ENCODE results near the gene AK9. TPM values are rescaled to one million over a fixed set of nuclear protein-coding genes. Genes with fewer than 3 reads are reported as not detected.
"Not testable (repeated sequence)": the region's sequence is repeated elsewhere in the genome, so short reads cannot be mapped to it uniquely, and the experiment has no call there.

Gene AK9
- total and polyA plus RNA-seq, 9 donors, result 4.8 to 10.5 (median 6.5) TPM

DNA sequence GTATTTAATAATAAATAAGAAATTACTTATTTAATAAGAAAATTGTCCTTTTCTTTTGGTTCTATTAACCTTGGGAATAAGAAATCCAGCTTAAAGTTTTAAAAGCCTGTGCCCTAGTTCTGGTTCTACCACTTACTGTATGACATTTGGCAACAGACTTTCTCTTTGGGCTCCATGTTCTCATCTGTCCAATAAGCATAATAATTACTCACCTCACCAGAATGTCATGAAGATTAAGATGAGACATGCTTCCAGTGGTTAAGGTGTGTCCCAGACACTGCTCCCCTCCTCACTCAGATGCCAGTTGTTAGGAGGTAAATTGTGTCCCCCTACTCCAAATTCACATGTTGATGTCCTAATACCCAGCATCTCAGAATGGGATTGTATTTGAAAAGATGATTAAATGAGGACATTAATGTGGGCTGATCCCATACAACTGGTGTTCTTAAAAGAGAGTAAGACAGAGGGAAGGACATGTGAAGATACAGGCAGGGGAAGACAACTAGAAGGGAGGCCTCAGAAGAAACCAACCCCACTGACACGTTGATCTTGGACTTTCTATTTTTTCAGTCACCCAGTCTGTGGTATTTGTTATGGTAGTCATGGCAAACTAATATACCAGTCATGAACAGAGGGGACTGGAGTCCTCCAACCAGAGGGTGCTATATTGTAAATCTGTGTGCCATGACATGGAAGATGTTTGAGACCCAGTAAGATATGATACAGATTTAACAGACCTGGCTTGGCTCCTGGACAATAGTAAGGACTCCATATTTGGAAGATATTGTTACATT lies 229.1 kb downstream of the AK9 start:
- H3K4me1 ChIP-seq (ENCODE audit: control insufficient read depth, insufficient read depth, low read length), result peaks cover 2% of the 10 kb centered on the region
- H3K36me3 ChIP-seq (ENCODE audit: control insufficient read depth, insufficient read depth, low read length), result peaks cover 23% of the 10 kb centered on the region
- DNase-seq, result no peak
- no peak overlapping the region for H3K27ac ChIP-seq (ENCODE audit: low read length)
- no peak overlapping the region for H3K4me3 ChIP-seq (ENCODE audit: low read length)
- no peaks in the 10 kb centered on the region for H3K9me3 ChIP-seq (replicated peaks; ENCODE audit: control insufficient read depth, low read depth, low read length)
- no CpG with 5 or more reads among the region's 1 CpG for WGBS (ENCODE audit: insufficient coverage)
- H3K27me3 ChIP-seq (ENCODE audit: control insufficient read depth, insufficient read depth, low read length), result no peaks in the 10 kb centered on the region

DNA sequence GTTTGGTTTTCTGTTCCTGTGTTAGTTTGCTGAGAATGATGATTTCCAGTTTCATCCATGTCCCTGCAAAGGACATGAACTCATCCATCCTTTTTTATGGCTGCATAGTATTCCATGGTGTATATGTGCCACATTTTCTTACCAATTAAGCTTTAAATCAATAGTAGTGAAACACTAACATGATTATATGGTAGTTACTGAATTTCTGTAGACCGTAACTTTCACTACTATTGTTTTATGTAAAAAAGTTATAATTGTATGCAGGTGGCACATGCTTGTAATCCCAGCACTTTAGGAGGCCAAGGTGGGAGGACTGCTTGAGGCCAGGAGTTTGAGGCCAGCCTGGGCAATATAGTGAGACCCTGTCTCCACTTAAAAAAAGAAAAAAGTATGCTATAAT lies 229.8 kb downstream of the AK9 start:
- H3K36me3 ChIP-seq (ENCODE audit: control insufficient read depth, insufficient read depth, low read length), result peaks cover 22% of the 10 kb centered on the region
- not testable (repeated sequence) for DNase-seq; H3K27ac ChIP-seq (ENCODE audit: low read length); H3K9me3 ChIP-seq (replicated peaks; ENCODE audit: control insufficient read depth, low read depth, low read length); H3K4me1 ChIP-seq (ENCODE audit: control insufficient read depth, insufficient read depth, low read length); H3K27me3 ChIP-seq (ENCODE audit: control insufficient read depth, insufficient read depth, low read length); H3K4me3 ChIP-seq (ENCODE audit: low read length)
- no CpG with 5 or more reads among the region's 1 CpG for WGBS (ENCODE audit: insufficient coverage)

- 67% methylated on average over 1 of the region's 3 CpGs for WGBS (ENCODE audit: insufficient coverage)
These were observed 230.7 kb downstream of the AK9 start for GRCh38 chr6:109460161-109460829.

DNA sequence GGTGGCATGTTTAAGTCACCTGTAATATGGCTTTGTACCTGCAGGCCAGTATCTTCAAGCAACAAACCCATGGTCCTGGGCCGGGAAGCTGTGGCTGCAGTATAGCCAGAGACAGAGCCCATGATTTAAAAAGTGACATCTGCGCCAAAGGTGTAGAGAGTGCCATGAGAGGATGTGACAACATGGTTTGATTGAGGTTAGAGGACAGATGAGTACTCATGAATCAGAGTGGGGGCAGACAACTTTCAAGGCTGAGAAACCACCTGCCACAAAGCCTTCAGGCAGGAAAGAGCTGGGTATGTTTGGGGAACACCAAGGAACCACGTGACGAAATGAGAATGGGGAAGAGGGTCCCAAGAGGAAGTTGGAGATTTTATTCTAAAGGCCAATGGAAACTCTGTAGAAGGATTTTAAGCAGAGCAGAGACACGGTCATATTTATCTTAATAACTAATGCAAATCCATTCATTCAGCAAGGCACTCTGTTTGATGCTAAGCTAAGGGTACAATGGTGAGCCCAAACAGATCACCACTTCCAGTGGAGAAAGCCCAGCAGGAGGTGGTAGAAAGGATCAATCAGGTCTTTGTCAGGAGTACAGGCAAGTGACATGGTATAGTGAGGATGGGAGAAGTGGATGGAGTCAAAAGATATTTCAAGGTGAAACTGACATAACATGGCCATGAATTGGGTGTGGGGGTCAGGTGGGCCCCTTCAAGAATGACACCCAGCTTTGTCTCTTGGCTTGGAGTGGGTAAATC lies 232.0 kb downstream of the AK9 start:
- no peak overlapping the region for H3K27ac ChIP-seq (ENCODE audit: low read length)
- 76% methylated on average over 4 of the region's 5 CpGs for WGBS (ENCODE audit: insufficient coverage)

More at GRCh38 chr6:109460161-109460829, 230.7 kb downstream of the AK9 start:
- no peak for DNase-seq
- Histone ChIP-seq H3K36me3 (ENCODE audit: control insufficient read depth, insufficient read depth, low read length) (peaks cover 13% of the 10 kb centered on the region), H3K4me3 (ENCODE audit: low read length) (no peak overlapping the region), H3K4me1 (ENCODE audit: control insufficient read depth, insufficient read depth, low read length) (peaks cover 13% of the 10 kb centered on the region), H3K9me3 (replicated peaks; ENCODE audit: control insufficient read depth, low read depth, low read length) (no peaks in the 10 kb centered on the region), H3K27ac (ENCODE audit: low read length) (no peak overlapping the region), H3K27me3 (ENCODE audit: control insufficient read depth, insufficient read depth, low read length) (no peaks in the 10 kb centered on the region)

GRCh38 chr6:109457562-109457996 lies 233.4 kb downstream of the AK9 start:
- no peak for DNase-seq
- no peak overlapping the region for H3K4me3 ChIP-seq (ENCODE audit: low read length)
- no peaks in the 10 kb centered on the region for H3K9me3 ChIP-seq (replicated peaks; ENCODE audit: control insufficient read depth, low read depth, low read length)
- peak overlapping the region; percentile 76 for H3K27ac ChIP-seq (ENCODE audit: low read length)
- peaks cover 11% of the 10 kb centered on the region for H3K36me3 ChIP-seq (ENCODE audit: control insufficient read depth, insufficient read depth, low read length)
- peaks cover 36% of the 10 kb centered on the region for H3K4me1 ChIP-seq (ENCODE audit: control insufficient read depth, insufficient read depth, low read length)
- H3K27me3 ChIP-seq (ENCODE audit: control insufficient read depth, insufficient read depth, low read length), result no peaks in the 10 kb centered on the region
- 66% methylated on average over 4 of the region's 6 CpGs for WGBS (ENCODE audit: insufficient coverage)

More for the DNA sequence above, 232.0 kb downstream of the AK9 start:
- no peak overlapping the region for H3K4me3 ChIP-seq (ENCODE audit: low read length)
- peaks cover 9% of the 10 kb centered on the region for H3K36me3 ChIP-seq (ENCODE audit: control insufficient read depth, insufficient read depth, low read length)
- peaks cover 26% of the 10 kb centered on the region for H3K4me1 ChIP-seq (ENCODE audit: control insufficient read depth, insufficient read depth, low read length)
- peak; percentile 55 for DNase-seq
- H3K27me3 ChIP-seq (ENCODE audit: control insufficient read depth, insufficient read depth, low read length), result no peaks in the 10 kb centered on the region
- H3K9me3 ChIP-seq (replicated peaks; ENCODE audit: control insufficient read depth, low read depth, low read length), result no peaks in the 10 kb centered on the region

GRCh38 chr6:109456710-109457561 lies 234.1 kb downstream of the AK9 start:
- H3K9me3 ChIP-seq (replicated peaks; ENCODE audit: control insufficient read depth, low read depth, low read length), result no peaks in the 10 kb centered on the region
- H3K4me3 ChIP-seq (ENCODE audit: low read length), result peak overlapping the region; percentile 91
- DNase-seq, result peak; percentile 87
- H3K4me1 ChIP-seq (ENCODE audit: control insufficient read depth, insufficient read depth, low read length), result peaks cover 40% of the 10 kb centered on the region
- no peaks in the 10 kb centered on the region for H3K27me3 ChIP-seq (ENCODE audit: control insufficient read depth, insufficient read depth, low read length)
- H3K27ac ChIP-seq (ENCODE audit: low read length), result peak overlapping the region; percentile 76
- peaks cover 14% of the 10 kb centered on the region for H3K36me3 ChIP-seq (ENCODE audit: control insufficient read depth, insufficient read depth, low read length)
- 42% methylated on average over 4 of the region's 16 CpGs for WGBS (ENCODE audit: insufficient coverage)

DNA sequence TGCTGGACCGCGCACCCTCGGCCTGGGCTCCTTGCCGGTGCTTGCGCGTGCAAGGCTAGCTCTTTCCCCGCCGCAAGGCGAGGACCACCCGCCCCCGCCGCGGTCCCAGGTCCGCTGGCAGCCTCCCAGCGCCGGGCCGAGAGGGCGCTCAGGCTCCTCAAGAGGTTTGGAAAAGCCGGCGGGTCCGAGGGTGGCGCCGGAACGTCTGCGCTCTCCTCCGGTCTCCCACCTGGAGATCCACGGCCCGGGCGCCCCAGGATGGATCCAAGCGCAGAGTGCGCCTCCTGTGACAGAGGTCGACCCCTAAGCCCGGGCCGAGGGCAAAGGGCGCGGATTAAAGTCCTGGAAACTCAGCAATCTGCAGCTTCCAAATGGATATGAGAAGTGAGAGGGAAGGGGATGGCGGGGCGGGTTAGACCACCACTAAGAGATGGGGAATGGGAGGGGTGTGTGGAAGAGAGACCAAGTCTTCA lies 234.9 kb downstream of the AK9 start:
- 2% methylated on average over 36 of the region's 38 CpGs for WGBS (ENCODE audit: insufficient coverage)
- H3K4me1 ChIP-seq (ENCODE audit: control insufficient read depth, insufficient read depth, low read length), result peaks cover 40% of the 10 kb centered on the region
- peaks cover 18% of the 10 kb centered on the region for H3K36me3 ChIP-seq (ENCODE audit: control insufficient read depth, insufficient read depth, low read length)
- H3K4me3 ChIP-seq (ENCODE audit: low read length), result peak overlapping the region; percentile 91
- no peak for DNase-seq
- no peaks in the 10 kb centered on the region for H3K27me3 ChIP-seq (ENCODE audit: control insufficient read depth, insufficient read depth, low read length)
- H3K9me3 ChIP-seq (replicated peaks; ENCODE audit: control insufficient read depth, low read depth, low read length), result no peaks in the 10 kb centered on the region
- peak overlapping the region; percentile 76 for H3K27ac ChIP-seq (ENCODE audit: low read length)

DNA sequence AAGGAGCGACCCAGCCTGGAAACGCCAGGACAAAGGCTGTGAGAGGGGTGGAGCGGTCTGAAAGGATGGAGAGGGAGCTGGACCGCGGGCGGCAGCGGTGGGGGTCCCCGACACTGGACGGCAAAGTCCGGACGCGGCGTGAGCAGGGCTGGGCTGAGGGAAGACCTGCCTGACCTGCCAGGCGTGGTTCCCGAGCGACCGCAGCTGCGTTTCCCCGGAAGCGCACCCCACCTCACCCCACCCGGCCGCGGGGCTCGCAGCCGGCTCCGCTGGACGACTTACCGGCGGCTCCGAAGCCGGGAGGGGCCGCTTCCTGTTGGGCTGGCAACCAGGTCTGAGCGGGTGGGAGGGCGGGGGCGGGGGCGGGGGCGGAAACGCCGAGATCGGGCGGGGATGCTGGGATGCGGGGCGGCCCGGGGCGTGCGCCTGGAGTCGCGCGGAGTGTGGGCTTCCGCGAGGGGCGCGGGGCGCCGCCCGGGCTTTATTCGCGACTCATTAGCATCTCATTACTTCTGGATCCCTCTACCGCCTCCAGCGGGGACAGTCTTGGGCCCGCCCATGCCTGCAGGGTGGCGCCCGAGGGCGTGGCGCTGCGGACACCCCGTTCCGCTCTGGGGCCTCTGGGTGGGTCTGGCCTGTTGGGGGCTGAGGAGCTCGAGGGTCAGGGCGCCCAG lies 235.4 kb downstream of the AK9 start, which contains the start of gene MICAL1:
MICAL1 (minus strand) TSS at position 336 of the 674 bp plus-strand sequence. CDS start 1,576 bp downstream, outside the sequence.
- peak within 1 kb of the TSS; percentile 93 for H3K27ac ChIP-seq (ENCODE audit: low read length)
- DNase-seq, result peak; percentile 81
- peaks cover 40% of the 10 kb centered on the region for H3K4me1 ChIP-seq (ENCODE audit: control insufficient read depth, insufficient read depth, low read length)
- peak within 1 kb of the TSS; percentile 91 for H3K4me3 ChIP-seq (ENCODE audit: low read length)
- peaks cover 19% of the 10 kb centered on the region for H3K36me3 ChIP-seq (ENCODE audit: control insufficient read depth, insufficient read depth, low read length)
- WGBS (ENCODE audit: insufficient coverage), result under 1% methylated on average over 21 of the region's 70 CpGs
- no peaks in the 10 kb centered on the region for H3K27me3 ChIP-seq (ENCODE audit: control insufficient read depth, insufficient read depth, low read length)
- H3K9me3 ChIP-seq (replicated peaks; ENCODE audit: control insufficient read depth, low read depth, low read length), result no peaks in the 10 kb centered on the region
